ENCODE measurements around the gene GEMIN7. TPM values are rescaled to one million over a fixed set of nuclear protein-coding genes. Genes with fewer than 3 reads are reported as not detected.
A peak's percentile ranks its signal among the peaks of the same experiment; 100 is the strongest.

Gene GEMIN7
- total and polyA plus RNA-seq, 2 experiments from 2014 or later: 48.8 to 69.0 TPM

DNA sequence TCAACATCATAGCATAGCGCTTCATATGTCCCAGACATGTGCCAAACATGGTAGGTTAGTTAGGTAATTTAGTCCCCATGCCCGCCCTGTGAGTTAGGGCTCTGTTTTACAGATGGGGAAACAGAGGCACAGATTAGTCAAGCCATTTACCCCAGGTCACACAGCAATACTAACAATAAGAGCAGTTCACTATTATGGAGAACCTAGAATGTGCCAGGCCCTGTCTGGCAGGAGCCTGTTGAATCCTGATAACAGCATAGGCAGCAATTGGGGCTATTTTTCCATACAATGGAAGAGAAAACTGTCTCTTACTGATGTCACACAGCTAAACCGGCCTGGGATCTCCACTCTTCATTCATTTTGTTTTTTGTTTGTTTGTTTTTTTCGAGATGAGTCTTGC, 7.4 kb downstream of the GEMIN7 start:
- H3K9me3 ChIP-seq (ENCODE audit: low read depth): no peaks in the 10 kb centered on the region
- no peaks in the 10 kb centered on the region for H3K27me3 ChIP-seq
- no peaks in the 10 kb centered on the region for H3K9me2 ChIP-seq (replicated peaks; ENCODE audit: insufficient read depth)
- WGBS (ENCODE audit: low lambda C conversion rate, missing lambda C conversion rate): 95% methylated on average over 4 of the region's 4 CpGs
- H3K36me3 ChIP-seq (replicated peaks; ENCODE audit: insufficient read depth, low read depth): no peaks in the 10 kb centered on the region
- no peaks in the 10 kb centered on the region for H3K4me1 ChIP-seq (ENCODE audit: insufficient read depth)
- TF ChIP-seq EZH2 (IDR thresholded peaks at IDR 0.05; ENCODE audit: borderline replicate concordance) (no peak), CTCF (IDR thresholded peaks at IDR 0.05; ENCODE audit: poor library complexity) (no peak), EZH2phosphoT487 (IDR thresholded peaks at IDR 0.05; ENCODE audit: low read depth, severe bottlenecking, unreplicated experiment) (no peak)
- H3K4me2 ChIP-seq: no peak overlapping the region
- H2AFZ ChIP-seq: no peak overlapping the region
- H3K4me3 ChIP-seq: no peak overlapping the region
- no peak for DNase-seq (ENCODE audit: low spot score)
- no peaks in the 10 kb centered on the region for H4K20me1 ChIP-seq (ENCODE audit: insufficient read depth, poor library complexity, severe bottlenecking)
- peaks cover 45% of the 10 kb centered on the region for H3K79me2 ChIP-seq
- no peak overlapping the region for H3K27ac ChIP-seq

DNA sequence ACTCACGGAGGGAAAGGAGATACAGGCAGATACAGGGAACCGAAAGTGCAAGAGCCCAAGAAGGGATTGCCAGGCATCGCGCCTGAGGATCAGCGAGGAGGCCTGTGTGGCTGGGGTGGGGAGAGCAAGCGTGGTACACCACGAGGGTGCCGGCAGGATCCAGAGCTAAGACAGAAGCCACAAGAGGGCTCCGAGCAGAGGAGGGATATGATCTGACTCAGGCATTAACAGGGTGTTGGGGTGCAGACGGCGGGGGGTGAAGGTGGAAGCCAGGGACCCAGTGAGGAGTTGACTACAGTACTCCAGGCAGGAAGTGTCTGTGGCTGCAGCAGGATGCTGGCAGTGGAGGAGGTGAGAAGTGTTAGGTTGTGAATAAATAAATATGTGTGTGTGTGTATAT, 8.5 kb downstream of the GEMIN7 start:
- Histone ChIP-seq H3K9me2 (replicated peaks; ENCODE audit: insufficient read depth) (no peaks in the 10 kb centered on the region), H3K79me2 (peaks cover 35% of the 10 kb centered on the region), H3K27me3 (no peaks in the 10 kb centered on the region), H4K20me1 (ENCODE audit: insufficient read depth, poor library complexity, severe bottlenecking) (no peaks in the 10 kb centered on the region), H3K9me3 (ENCODE audit: low read depth) (no peaks in the 10 kb centered on the region), H3K27ac (no peak overlapping the region), H3K4me1 (ENCODE audit: insufficient read depth) (no peaks in the 10 kb centered on the region), H3K36me3 (replicated peaks; ENCODE audit: insufficient read depth, low read depth) (no peaks in the 10 kb centered on the region), H3K4me2 (no peak overlapping the region), H3K4me3 (no peak overlapping the region), H2AFZ (no peak overlapping the region)
- TF ChIP-seq EZH2phosphoT487 (IDR thresholded peaks at IDR 0.05; ENCODE audit: low read depth, severe bottlenecking, unreplicated experiment) (no peak), EZH2 (IDR thresholded peaks at IDR 0.05; ENCODE audit: borderline replicate concordance) (no peak), CTCF (IDR thresholded peaks at IDR 0.05; ENCODE audit: poor library complexity) (no peak)
- WGBS (ENCODE audit: low lambda C conversion rate, missing lambda C conversion rate): 95% methylated on average over 11 of the region's 11 CpGs
- DNase-seq (ENCODE audit: low spot score): no peak

- no peak for DNase-seq (ENCODE audit: low spot score)
- no peaks in the 10 kb centered on the region for H3K36me3 ChIP-seq (replicated peaks; ENCODE audit: insufficient read depth, low read depth)
- H3K4me1 ChIP-seq (ENCODE audit: insufficient read depth): peaks cover 9% of the 10 kb centered on the region
- H3K9me2 ChIP-seq (replicated peaks; ENCODE audit: insufficient read depth): no peaks in the 10 kb centered on the region
- no peak overlapping the region for H3K4me2 ChIP-seq
- H2AFZ ChIP-seq: no peak overlapping the region
- H3K4me3 ChIP-seq: no peak overlapping the region
- no peak for TF ChIP-seq EZH2phosphoT487 (IDR thresholded peaks at IDR 0.05; ENCODE audit: low read depth, severe bottlenecking, unreplicated experiment)
- no peak for TF ChIP-seq EZH2 (IDR thresholded peaks at IDR 0.05; ENCODE audit: borderline replicate concordance)
- no peak for TF ChIP-seq CTCF (IDR thresholded peaks at IDR 0.05; ENCODE audit: poor library complexity)
- 89% methylated on average over 17 of the region's 17 CpGs for WGBS (ENCODE audit: low lambda C conversion rate, missing lambda C conversion rate)
- H3K79me2 ChIP-seq: peaks cover 38% of the 10 kb centered on the region
- H3K27ac ChIP-seq: no peak overlapping the region
- H3K9me3 ChIP-seq (ENCODE audit: low read depth): no peaks in the 10 kb centered on the region
- H3K27me3 ChIP-seq: no peaks in the 10 kb centered on the region
- peaks cover 5% of the 10 kb centered on the region for H4K20me1 ChIP-seq (ENCODE audit: insufficient read depth, poor library complexity, severe bottlenecking)
Observed at GRCh38 chr19:45090034-45090433, 11.0 kb downstream of the GEMIN7 start.

DNA sequence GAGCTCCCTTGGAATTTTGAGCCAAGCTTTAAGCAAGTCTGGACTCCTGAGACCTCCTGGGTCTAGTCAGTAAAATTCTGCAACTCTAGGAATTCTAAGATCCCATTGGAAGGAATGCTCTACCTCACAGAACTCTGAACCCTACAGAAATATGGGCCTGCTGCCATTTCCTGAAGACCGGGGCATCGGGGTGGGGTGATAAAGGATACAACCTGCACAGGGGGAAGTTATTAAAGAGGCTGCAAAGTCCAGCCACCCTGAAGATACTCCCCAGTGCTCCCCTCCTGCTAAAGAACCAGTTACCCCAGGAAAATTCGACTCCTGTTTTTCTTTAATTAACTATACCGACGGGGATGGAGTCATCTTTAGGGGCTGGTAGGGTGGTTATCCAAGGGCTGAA, 11.5 kb downstream of the GEMIN7 start:
- TF ChIP-seq EZH2 (IDR thresholded peaks at IDR 0.05; ENCODE audit: borderline replicate concordance): no peak
- no peak for TF ChIP-seq CTCF (IDR thresholded peaks at IDR 0.05; ENCODE audit: poor library complexity)
- TF ChIP-seq EZH2phosphoT487 (IDR thresholded peaks at IDR 0.05; ENCODE audit: low read depth, severe bottlenecking, unreplicated experiment): no peak
- Histone ChIP-seq H3K27me3 (no peaks in the 10 kb centered on the region), H3K36me3 (replicated peaks; ENCODE audit: insufficient read depth, low read depth) (no peaks in the 10 kb centered on the region), H3K4me1 (ENCODE audit: insufficient read depth) (peaks cover 9% of the 10 kb centered on the region), H4K20me1 (ENCODE audit: insufficient read depth, poor library complexity, severe bottlenecking) (peaks cover 6% of the 10 kb centered on the region), H2AFZ (no peak overlapping the region), H3K79me2 (peaks cover 41% of the 10 kb centered on the region), H3K4me2 (peak overlapping the region; percentile 68), H3K27ac (peak overlapping the region; percentile 67), H3K4me3 (no peak overlapping the region), H3K9me3 (ENCODE audit: low read depth) (no peaks in the 10 kb centered on the region), H3K9me2 (replicated peaks; ENCODE audit: insufficient read depth) (no peaks in the 10 kb centered on the region)
- DNase-seq (ENCODE audit: low spot score): no peak
- 85% methylated on average over 5 of the region's 5 CpGs for WGBS (ENCODE audit: low lambda C conversion rate, missing lambda C conversion rate)
